T-helper 17 cell (primary cell): Measurements from ENCODE around the gene FFAR4. TPM values are rescaled to one million over a fixed set of nuclear protein-coding genes. Genes with fewer than 3 reads are reported as not detected.
"Not testable (repeated sequence)": the region's sequence is repeated elsewhere in the genome, so short reads cannot be mapped to it uniquely, and the experiment has no call there.

Experiments used
- ATAC-seq: fragments of 150-1000 bp; cut with Tn5 transposase; 2 replicates; pipeline ENCODE4 v1.10.0; 2021; ENCODE audit warnings: mild to moderate bottlenecking, moderate library complexity
- DNase-seq, 3 donors: peaks; one replicate each; pipeline versions ENCODE4 v3.0.0 to v3.0.0-alpha.2; 2020 to 2021
- H3K9me3 ChIP-seq: one replicate; pipeline ENCODE4 v1.7.0; 2013; ENCODE audit warnings: low read length, mild to moderate bottlenecking; ENCODE audit not compliant: control insufficient read depth, poor library complexity, severe bottlenecking
- H3K27ac Mint-ChIP-seq: one replicate; pipeline ENCODE4 v1.8.0; 2022; ENCODE audit warnings: mild to moderate bottlenecking, moderate library complexity, mixed read lengths
- H3K27me3 Mint-ChIP-seq: one replicate; pipeline ENCODE4 v1.8.0; 2022; ENCODE audit warnings: mixed read lengths
- H3K36me3 Mint-ChIP-seq: one replicate; pipeline ENCODE4 v1.8.0; 2022; ENCODE audit warnings: low read depth, mixed read lengths
- H3K4me1 Mint-ChIP-seq: one replicate; pipeline ENCODE4 v1.8.0; 2022; ENCODE audit warnings: mild to moderate bottlenecking, mixed read lengths
- H3K4me3 Mint-ChIP-seq: one replicate; pipeline ENCODE4 v1.8.0; 2022; ENCODE audit warnings: mild to moderate bottlenecking, moderate library complexity, mixed read lengths
- total RNA-seq, 4 donors: library from RNA in 2 of 4; stranded (reverse) in 2 of 4; gene quantifications; one replicate each; pipeline ENCODE4 v1.2.3 and lab custom pipeline; 2022 to 2026

The FFAR4 gene
- total RNA-seq (not detected), total RNA-seq (lab: John Stamatoyannopoulos, UW) (0 reads per million in 2 donors)

DNA sequence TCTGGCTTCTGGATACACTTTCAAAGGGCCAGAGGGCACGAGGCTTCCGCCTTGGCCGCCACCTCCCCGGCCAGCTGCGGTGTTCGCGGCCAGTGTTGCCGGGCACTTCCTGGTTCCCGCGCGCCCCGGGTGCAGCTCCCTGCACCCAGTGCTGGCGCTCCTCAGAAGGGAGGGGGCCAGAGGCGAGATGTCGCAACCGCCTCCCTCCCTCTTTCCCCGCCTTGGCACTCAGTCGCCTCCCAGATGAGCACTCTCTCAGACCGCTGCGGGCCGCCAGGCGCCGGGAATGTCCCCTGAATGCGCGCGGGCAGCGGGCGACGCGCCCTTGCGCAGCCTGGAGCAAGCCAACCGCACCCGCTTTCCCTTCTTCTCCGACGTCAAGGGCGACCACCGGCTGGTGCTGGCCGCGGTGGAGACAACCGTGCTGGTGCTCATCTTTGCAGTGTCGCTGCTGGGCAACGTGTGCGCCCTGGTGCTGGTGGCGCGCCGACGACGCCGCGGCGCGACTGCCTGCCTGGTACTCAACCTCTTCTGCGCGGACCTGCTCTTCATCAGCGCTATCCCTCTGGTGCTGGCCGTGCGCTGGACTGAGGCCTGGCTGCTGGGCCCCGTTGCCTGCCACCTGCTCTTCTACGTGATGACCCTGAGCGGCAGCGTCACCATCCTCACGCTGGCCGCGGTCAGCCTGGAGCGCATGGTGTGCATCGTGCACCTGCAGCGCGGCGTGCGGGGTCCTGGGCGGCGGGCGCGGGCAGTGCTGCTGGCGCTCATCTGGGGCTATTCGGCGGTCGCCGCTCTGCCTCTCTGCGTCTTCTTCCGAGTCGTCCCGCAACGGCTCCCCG is at the start of gene FFAR4:
FFAR4 (plus strand) TSS at position 231 of the 842 bp plus-strand sequence; CDS start at position 287, 56 bp downstream.
- peaks cover 71% of the 10 kb centered on the region for H3K27me3 Mint-ChIP-seq
- H3K4me1 Mint-ChIP-seq: peaks cover 9% of the 10 kb centered on the region
- ATAC-seq (no peak), DNase-seq (no peak)
- H3K36me3 Mint-ChIP-seq: peaks cover 5% of the 10 kb centered on the region
- no peaks in the 10 kb centered on the region for H3K9me3 ChIP-seq
- H3K27ac Mint-ChIP-seq: no peak within 1 kb of the TSS
- H3K4me3 Mint-ChIP-seq: peak within 1 kb of the TSS; percentile 28

- H3K36me3 Mint-ChIP-seq: peaks cover 2% of the 10 kb centered on the region
- ATAC-seq: no peak
- H3K27ac Mint-ChIP-seq: no peak overlapping the region
- H3K27me3 Mint-ChIP-seq: no peaks in the 10 kb centered on the region
- H3K4me3 Mint-ChIP-seq: no peak overlapping the region
- no peaks in the 10 kb centered on the region for H3K9me3 ChIP-seq
- peaks cover 4% of the 10 kb centered on the region for H3K4me1 Mint-ChIP-seq
- DNase-seq: no peak
These were observed 47.9 kb upstream of the FFAR4 start for GRCh38 chr10:93518531-93518930.

DNA sequence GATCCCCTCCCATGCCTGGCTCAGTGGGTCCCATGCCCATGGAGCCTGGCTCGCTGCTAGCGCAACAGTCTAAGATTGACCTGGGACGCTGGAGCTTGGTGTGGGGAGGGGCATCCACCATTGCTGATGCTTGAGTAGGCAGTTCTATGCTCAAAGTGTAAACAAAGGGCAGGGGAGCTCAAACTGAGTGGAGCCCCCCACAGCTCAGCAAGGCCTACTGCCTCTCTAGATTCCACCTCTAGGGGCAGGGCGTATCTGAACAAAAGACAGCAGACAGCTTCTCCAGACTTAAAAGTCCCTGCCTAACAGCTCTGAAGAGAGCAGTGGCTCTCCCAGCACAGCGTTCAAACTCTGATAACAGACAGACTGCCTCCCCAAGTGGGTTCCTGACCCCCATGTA is 31.2 kb upstream of the FFAR4 start:
- peaks cover 5% of the 10 kb centered on the region for H3K36me3 Mint-ChIP-seq
- H3K27ac Mint-ChIP-seq: no peak overlapping the region
- no peak overlapping the region for H3K4me3 Mint-ChIP-seq
- no peak for DNase-seq
- no peaks in the 10 kb centered on the region for H3K4me1 Mint-ChIP-seq
- H3K27me3 Mint-ChIP-seq: peaks cover 37% of the 10 kb centered on the region
- no peak for ATAC-seq
- H3K9me3 ChIP-seq: no peaks in the 10 kb centered on the region

- not testable (repeated sequence) for H3K4me1 Mint-ChIP-seq, DNase-seq, H3K9me3 ChIP-seq, H3K4me3 Mint-ChIP-seq, ATAC-seq, H3K36me3 Mint-ChIP-seq, H3K27ac Mint-ChIP-seq
- H3K27me3 Mint-ChIP-seq: peaks cover 26% of the 10 kb centered on the region
These were observed 25.6 kb upstream of the FFAR4 start for GRCh38 chr10:93540871-93541270.

DNA sequence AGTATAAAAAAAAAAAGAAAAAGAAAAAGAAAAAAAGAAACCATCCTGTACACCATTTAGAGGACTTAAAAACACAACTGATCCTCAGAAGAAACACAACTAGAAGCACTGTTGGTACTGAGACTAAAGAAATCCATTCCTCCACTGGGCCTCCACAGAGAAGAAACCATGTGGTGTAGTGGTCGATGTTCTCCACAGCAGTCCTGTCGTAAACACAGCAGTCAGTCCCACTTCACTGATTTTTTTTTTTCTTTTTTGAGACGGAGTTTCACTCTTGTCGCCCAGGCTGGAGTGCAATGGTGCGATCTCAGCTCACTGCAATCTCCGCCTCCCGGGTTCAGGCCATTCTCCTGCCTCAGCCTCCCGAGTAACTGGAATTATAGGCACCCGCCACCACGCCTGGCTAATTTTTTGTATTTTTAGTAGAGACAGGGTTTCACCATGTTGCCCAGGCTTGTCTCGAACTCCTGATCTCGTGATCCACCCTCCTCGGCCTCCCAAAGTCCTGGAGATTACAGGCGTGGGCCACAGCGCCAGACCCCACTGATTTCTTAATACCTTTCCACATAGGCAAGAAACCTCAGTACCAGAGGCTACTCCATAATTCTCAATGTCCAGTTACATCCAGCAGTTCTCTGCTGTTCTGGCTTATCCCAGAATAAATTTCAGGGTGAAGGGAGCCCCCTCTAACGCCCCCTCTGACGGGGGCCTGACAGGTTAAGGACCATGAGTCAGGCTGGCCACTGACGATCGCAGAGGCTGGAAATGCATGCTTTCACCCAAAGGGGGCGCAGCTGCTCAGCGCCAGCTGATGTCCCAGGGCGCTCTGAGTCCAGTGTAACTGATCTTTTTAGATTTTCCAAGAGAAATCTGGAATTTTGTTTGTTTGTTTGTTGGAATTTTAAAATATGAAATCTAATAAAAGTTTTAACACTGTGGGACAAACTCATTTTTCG is 24.8 kb upstream of the FFAR4 start:
- H3K27ac Mint-ChIP-seq: no peak overlapping the region
- peak; percentile 45 for ATAC-seq
- H3K4me1 Mint-ChIP-seq: peaks cover 5% of the 10 kb centered on the region
- peak in 1 of 3 donors; percentile 8 for DNase-seq
- no peaks in the 10 kb centered on the region for H3K9me3 ChIP-seq
- H3K27me3 Mint-ChIP-seq: peaks cover 26% of the 10 kb centered on the region
- H3K36me3 Mint-ChIP-seq: no peaks in the 10 kb centered on the region
- H3K4me3 Mint-ChIP-seq: no peak overlapping the region

DNA sequence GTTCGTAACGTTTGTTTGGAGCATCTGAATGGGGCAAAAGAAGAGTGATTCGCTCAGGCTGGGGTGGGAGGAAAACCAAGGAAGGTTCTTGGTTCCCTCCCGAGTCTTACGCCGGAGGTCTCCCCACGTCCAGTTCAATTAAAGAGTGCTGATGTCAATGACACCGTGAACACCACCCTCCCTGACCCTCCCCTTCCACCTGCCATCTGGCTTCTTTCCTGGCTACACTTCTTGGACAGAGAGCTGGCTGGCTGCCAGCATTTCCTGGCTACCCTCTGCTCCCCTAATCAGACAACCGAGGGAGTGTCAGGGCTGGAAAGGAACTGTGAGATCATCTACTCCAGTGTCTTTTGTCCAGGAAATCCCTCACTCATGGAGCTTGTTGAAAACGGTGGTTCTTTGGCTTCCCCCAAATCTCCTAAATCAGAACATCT is 24.1 kb upstream of the FFAR4 start:
- peaks cover 5% of the 10 kb centered on the region for H3K4me1 Mint-ChIP-seq
- H3K4me3 Mint-ChIP-seq: no peak overlapping the region
- H3K36me3 Mint-ChIP-seq: no peaks in the 10 kb centered on the region
- no peak overlapping the region for H3K27ac Mint-ChIP-seq
- peaks cover 22% of the 10 kb centered on the region for H3K27me3 Mint-ChIP-seq
- no peak for ATAC-seq
- no peak for DNase-seq
- H3K9me3 ChIP-seq: no peaks in the 10 kb centered on the region

DNA sequence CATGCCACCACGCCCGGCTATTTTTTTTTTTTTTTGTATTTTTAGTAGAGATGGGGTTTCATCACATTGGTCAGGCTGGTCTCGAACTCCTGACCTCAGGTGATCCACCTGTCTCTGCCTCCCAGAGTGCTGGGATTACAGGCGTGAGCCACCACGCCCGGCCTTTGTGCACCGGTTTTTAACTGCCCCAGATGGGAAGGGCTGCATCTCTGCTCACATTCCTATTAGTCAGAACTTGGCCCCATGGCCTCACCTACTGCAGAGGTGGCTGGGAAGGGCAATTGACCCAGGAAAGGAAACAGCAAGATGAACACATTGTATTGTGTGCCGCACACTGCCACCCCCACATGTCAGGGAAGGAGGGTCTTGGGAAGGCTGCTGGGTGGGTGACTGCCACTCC is 19.5 kb upstream of the FFAR4 start:
- not testable (repeated sequence) for H3K4me3 Mint-ChIP-seq, H3K27ac Mint-ChIP-seq, H3K9me3 ChIP-seq, ATAC-seq, H3K4me1 Mint-ChIP-seq, H3K36me3 Mint-ChIP-seq, DNase-seq
- peaks cover 16% of the 10 kb centered on the region for H3K27me3 Mint-ChIP-seq

- DNase-seq (no peak), ATAC-seq (no peak)
- peaks cover 16% of the 10 kb centered on the region for H3K27me3 Mint-ChIP-seq
- H3K36me3 Mint-ChIP-seq: no peaks in the 10 kb centered on the region
- peaks cover 5% of the 10 kb centered on the region for H3K4me1 Mint-ChIP-seq
- no peak overlapping the region for H3K27ac Mint-ChIP-seq
- no peaks in the 10 kb centered on the region for H3K9me3 ChIP-seq
- no peak overlapping the region for H3K4me3 Mint-ChIP-seq
These were observed 18.9 kb upstream of the FFAR4 start for GRCh38 chr10:93547522-93547921.

- no peak overlapping the region for H3K4me3 Mint-ChIP-seq
These were observed 17.9 kb upstream of the FFAR4 start for GRCh38 chr10:93548376-93549071.

GRCh38 chr10:93550606-93551005 is 15.9 kb upstream of the FFAR4 start:
- no peak for ATAC-seq
- Mint-ChIP-seq H3K4me1 (no peaks in the 10 kb centered on the region), H3K36me3 (no peaks in the 10 kb centered on the region), H3K27ac (no peak overlapping the region), H3K4me3 (no peak overlapping the region), H3K27me3 (peaks cover 29% of the 10 kb centered on the region)
- H3K9me3 ChIP-seq: no peaks in the 10 kb centered on the region
- no peak for DNase-seq

More at GRCh38 chr10:93548376-93549071, 17.9 kb upstream of the FFAR4 start:
- DNase-seq: no peak
- no peaks in the 10 kb centered on the region for H3K9me3 ChIP-seq
- peaks cover 19% of the 10 kb centered on the region for H3K27me3 Mint-ChIP-seq
- H3K27ac Mint-ChIP-seq: no peak overlapping the region
- no peaks in the 10 kb centered on the region for H3K36me3 Mint-ChIP-seq
- no peaks in the 10 kb centered on the region for H3K4me1 Mint-ChIP-seq
- ATAC-seq: no peak

DNA sequence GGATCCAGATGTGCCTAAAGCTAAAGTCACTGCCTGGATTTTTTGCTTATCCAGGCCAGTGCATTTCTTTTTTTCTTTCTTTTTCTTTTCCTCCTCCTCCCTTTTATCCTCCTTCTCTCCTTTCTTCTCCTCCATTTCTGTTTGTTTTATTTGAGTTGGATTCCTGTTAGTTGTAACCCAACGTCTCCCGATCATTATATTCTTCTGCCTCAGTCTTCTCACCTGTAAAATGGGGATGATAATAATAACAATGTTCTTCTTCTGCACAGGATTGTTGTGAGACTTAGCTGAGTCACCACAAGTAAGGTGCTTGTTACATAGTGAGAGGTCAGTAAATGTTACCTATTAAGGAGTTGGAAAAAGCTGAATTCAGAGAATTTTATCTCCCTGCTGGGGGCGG is 13.7 kb upstream of the FFAR4 start:
- Mint-ChIP-seq H3K4me1 (no peaks in the 10 kb centered on the region), H3K36me3 (no peaks in the 10 kb centered on the region), H3K27me3 (peaks cover 39% of the 10 kb centered on the region), H3K27ac (no peak overlapping the region), H3K4me3 (no peak overlapping the region)
- DNase-seq (no peak), ATAC-seq (no peak)
- H3K9me3 ChIP-seq: no peaks in the 10 kb centered on the region

- no peak overlapping the region for H3K27ac Mint-ChIP-seq
- H3K9me3 ChIP-seq: no peaks in the 10 kb centered on the region
- no peaks in the 10 kb centered on the region for H3K4me1 Mint-ChIP-seq
- H3K4me3 Mint-ChIP-seq: no peak overlapping the region
- no peak for ATAC-seq
- peaks cover 44% of the 10 kb centered on the region for H3K27me3 Mint-ChIP-seq
- no peak for DNase-seq
- H3K36me3 Mint-ChIP-seq: no peaks in the 10 kb centered on the region
These were observed 12.8 kb upstream of the FFAR4 start for GRCh38 chr10:93553482-93554315.
